Fibroblast of upper back skin (primary cell): Measurements from ENCODE around the gene RBBP4.

Source experiments
- DNase-seq: peaks from one replicate; pipeline ENCODE4 v3.0.0-alpha.2; 2013

RBBP4 gene

DNA sequence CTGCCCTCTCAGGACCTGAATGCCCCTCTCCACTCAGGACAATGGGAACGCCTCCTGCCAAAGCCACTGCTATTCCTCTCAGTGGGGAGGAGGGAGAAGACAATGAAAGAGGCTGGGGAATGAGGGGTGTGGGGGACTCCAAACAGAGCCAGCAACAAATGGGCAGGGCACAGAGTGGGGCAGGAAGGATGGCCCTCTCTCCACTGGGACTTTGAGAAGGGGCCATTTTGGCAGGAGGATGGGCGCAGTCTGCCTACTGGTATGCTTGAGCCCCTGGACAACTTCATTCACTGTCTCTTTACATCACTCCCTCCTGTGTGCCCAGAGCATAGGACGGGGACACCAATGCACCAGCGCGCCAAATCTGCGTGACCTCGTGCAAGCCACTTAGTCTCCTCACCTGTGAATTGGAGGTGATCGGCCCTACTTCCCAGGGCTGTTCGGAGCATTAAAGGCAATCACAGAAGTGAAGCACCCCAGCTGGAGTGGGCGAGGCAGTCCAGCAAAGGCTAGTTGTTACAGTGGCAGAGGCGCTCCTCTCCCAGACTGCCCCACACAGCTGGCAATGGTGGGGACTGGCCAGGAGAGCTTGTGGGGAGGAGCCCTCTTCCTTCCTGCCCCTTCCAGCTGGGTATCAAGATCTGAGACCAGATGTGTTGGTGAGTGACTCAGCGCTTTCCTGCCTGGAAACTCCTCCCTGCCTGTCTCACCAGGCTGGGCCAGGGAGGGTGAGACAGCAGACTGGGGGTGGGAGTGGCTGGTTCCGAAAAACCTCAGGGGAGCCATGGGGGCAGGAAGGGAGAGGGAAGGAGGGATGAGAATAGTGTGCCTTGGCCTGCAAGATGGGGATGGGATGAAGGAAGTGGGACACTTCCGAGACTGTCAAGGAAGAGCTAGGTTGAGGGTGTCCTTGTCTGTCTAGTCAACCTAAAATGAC lies 73.9 kb downstream of the RBBP4 start:
- peak; percentile 95 for DNase-seq

DNA sequence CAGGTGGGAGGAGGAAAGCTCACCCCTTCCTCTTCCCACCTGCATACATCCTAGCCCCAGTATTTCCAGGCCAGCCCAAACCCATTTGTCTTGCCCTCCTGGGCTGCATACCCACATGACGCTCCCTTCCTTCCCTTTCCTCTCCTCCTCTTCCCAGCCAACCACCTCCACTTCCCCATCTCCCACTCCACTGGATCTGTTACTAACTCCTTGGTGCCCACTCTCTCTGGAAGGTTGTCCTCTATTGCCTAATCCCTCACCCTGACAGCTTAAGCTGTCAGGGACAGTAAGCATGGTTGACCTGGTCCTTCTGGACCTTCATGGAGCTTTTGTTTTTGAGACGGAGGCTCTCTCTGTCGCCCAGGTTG lies 74.6 kb downstream of the RBBP4 start:
- DNase-seq = no peak

DNA sequence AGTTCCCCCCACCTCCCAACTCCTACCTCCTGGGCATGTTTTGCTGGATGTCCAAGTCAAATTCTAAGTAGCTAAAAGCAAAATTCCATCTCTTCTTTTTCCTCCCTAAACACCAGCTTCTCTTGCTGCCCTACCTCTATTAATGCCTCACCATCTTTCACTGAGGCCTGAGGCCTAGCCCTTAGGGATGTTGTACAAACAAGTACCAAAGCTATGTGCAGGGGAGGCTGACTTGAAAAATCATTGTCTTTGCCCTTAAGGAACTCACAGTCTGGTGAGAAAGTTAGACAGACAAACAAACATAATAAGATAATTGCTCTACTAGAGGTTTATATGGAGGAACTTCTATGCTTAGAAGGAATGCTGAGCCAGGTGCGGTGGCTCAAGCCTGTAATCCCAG lies 76.9 kb downstream of the RBBP4 start:
- DNase-seq = no peak

DNA sequence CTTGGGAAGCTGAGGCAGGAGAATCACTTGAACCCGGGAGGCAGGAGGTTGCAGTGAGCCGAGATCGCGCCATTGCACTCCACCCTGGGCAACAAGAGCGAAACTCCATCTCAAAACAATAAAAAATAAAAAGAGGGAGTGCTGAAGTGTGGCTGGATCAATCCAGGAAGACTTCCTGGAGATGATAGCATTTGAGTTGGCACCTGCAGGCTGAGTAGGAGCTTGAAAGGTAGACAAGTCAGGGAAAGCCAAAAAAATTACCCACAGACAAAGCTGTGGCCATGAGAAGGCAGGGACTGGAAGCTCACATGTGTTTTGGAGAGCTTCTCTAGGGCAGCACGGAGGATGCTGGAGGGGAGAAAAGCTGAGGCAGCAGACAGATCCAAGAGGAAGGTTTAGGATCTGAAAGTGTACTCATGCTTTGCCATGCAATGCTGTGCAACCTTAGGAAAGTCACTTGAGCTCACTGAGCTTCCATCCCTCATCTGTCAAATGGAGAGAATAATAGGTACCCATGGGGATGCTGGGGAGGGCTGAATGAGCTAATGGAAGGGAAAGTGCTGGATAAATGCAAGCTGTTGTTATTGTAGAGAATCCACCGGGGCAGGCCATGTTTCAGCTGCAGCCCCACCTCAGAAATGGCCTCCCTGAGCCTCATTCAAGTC lies 77.5 kb downstream of the RBBP4 start:
- DNase-seq = no peak

DNA sequence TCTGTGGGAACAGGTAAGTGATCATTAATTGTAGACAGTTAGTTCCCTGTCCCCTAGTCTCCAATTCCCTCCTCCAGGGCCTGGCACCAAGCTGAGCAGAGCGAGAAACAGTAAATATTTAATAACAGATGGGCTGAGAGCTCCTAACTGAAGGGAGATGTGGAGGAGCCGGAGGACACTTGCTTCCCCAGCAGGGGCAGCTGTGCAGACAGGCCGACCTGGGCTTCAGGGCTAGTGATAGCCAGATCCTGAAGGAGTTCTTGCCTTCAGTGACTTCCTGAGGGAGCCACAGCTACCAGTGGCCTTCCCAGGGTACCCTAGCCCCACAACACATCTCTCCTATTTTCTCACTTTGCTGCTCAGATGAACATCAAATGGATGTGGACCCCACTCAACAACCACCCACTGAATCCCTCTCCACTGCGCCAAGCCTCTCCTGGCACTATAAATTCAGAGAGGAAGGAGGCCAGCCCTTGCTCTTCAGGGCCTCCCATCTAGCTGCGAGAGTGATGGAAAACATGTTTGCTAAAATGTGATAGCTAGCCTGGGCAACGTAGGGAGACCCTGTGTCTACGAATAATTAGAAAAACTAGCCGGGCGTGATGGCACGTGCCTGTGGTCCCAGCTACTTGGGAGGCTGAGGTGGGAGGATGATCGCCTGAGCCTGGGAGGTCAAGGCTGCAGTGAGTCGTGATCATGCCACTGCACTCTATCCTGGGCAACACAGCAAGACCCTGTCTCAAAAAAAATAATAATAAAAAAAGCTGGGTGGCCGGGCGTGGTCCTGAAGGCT lies 78.4 kb downstream of the RBBP4 start:
- DNase-seq = no peak

DNA sequence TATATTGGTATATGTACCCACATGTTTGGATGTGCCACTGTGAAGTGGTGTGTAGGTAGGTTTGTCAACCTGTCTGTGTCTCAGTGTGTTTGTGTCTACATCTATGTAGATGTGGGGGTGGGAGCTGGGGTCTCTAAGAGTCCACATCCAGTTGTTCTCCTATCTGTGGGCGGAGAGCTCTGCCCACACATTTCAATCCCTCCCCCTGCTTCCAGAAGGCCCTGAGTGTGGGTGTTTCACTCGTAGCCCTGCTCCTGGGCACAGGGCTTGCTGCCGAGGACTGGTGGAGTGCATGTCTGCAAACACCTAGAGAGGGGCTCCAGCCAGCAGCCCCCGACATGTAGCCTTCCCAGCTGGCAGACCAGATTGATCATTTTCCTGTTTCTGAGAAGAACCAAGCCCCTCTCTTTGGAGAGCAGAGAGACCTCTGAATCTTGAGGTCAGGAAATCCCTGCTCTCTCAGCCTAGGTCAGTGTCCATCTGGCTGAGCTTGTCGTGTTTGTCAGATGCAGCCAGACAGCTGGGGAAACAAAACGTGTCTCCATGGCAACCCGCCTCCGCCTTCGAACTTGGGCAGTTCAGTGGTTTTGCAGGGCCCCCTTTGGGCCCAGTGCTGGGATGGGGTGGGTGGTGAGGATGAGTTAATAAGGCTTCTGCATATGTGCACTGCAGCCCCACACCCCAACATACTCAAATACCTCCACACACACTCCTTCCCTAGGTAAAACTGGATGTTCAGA lies 82.7 kb downstream of the RBBP4 start:
- no peak for DNase-seq
